ENCODE measurements around the gene CTNNA2. TPM values are rescaled to one million over a fixed set of nuclear protein-coding genes. Genes with fewer than 3 reads are reported as not detected.
A peak's percentile ranks its signal among the peaks of the same experiment; 100 is the strongest.

Gene CTNNA2
- total RNA-seq, 1 donor from 2014 or later: not detected

DNA sequence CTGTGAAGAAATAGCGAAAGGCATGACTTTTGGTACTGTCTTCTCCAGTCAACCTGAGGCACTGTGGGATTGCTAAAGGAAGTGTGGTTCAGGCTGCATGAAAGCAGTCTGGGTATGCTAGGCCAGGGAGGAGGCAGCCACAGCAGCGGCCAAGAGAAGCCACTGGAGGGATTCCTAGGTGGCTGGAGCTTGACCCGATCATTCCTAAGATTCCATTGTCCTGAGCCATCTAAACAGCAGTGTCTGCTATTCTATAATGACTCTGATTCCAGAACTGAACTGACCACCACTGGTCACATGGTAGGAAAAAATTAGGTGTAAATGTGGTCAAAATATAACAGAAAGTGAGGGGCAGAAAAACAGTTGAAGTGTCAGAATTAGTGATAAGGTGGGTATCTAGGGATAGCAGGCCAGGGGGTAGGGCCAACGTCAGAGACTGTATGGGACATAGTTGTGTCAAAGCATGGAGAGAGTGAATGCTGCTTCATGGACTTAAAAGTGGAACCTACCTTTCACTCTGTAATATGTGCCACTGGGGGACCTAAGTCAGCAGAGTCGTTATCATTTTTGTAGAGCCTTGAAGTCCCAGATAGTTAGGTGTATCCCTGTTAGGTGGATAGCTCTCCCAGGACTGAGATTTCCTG, 204.6 kb downstream of the CTNNA2 start:
- intact Hi-C loops (cut with DNase I): no loop called here
- H3K4me1 ChIP-seq: no peaks in the 10 kb centered on the region
- TF ChIP-seq CTCF (IDR thresholded peaks at IDR 0.05): no peak
- DNase-seq (no peak), ATAC-seq (peak; percentile 31)
- no peak overlapping the region for H3K27ac ChIP-seq
- no peak overlapping the region for H3K4me3 ChIP-seq
- H3K9me3 ChIP-seq: no peaks in the 10 kb centered on the region
- no peaks in the 10 kb centered on the region for H3K36me3 ChIP-seq
- no peaks in the 10 kb centered on the region for H3K27me3 ChIP-seq

DNA sequence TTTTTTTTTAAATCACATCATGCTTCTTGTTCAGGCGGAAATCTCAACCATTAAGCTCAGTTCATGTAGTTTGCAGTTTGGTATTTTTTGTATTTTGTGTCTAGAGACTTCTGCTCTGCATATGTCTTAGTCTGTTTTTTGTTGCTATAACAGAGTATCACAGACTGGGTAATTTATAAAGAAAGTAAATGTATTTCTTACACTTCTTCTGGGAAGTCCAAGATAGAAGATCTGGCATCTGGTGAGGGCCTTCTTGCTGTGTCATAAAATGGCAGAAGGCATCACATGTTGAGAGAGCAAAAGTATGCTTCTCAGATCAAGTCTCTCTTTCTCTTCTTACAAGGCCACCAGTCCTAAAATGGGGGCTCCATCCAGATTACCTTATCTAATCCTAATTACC, 208.2 kb downstream of the CTNNA2 start:
- H3K4me3 ChIP-seq: no peak overlapping the region
- intact Hi-C loops (cut with DNase I): no loop called here
- no peak for TF ChIP-seq CTCF (IDR thresholded peaks at IDR 0.05)
- H3K36me3 ChIP-seq: no peaks in the 10 kb centered on the region
- no peaks in the 10 kb centered on the region for H3K9me3 ChIP-seq
- no peak overlapping the region for H3K27ac ChIP-seq
- no peaks in the 10 kb centered on the region for H3K4me1 ChIP-seq
- ATAC-seq (no peak), DNase-seq (no peak)
- no peaks in the 10 kb centered on the region for H3K27me3 ChIP-seq

- H3K9me3 ChIP-seq: no peaks in the 10 kb centered on the region
- H3K4me1 ChIP-seq: no peaks in the 10 kb centered on the region
- H3K27me3 ChIP-seq: no peaks in the 10 kb centered on the region
- H3K36me3 ChIP-seq: no peaks in the 10 kb centered on the region
- no peak for TF ChIP-seq CTCF (IDR thresholded peaks at IDR 0.05)
- H3K27ac ChIP-seq: no peak overlapping the region
- ATAC-seq: no peak
- H3K4me3 ChIP-seq: no peak overlapping the region
- intact Hi-C loops (cut with DNase I): no loop called here
- DNase-seq: no peak
These were observed 209.1 kb downstream of the CTNNA2 start for GRCh38 chr2:79721966-79722365.

DNA sequence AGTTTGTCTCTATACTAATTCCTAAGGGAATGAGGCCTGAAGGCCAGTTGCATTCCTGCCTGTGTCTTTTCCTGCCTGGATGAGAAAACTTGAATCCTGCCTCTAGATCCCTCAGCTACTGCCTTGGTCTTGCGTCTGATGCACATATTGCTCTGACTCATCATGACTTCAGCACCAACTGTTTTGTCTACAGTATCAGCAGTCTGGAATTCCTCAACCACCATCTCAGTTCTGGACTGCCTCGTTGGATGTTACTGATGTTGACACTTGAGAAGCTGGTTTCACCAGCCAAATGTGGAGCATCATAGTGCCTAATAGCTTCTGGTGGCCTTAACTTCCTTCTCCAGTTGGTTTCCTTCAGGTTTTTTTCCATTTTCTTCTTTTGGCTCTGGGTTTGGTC, 211.0 kb downstream of the CTNNA2 start:
- intact Hi-C loops (cut with DNase I): no loop called here
- TF ChIP-seq CTCF (IDR thresholded peaks at IDR 0.05): no peak
- Histone ChIP-seq H3K36me3 (no peaks in the 10 kb centered on the region), H3K9me3 (no peaks in the 10 kb centered on the region), H3K4me1 (no peaks in the 10 kb centered on the region), H3K4me3 (no peak overlapping the region), H3K27me3 (no peaks in the 10 kb centered on the region), H3K27ac (no peak overlapping the region)
- ATAC-seq: no peak
- DNase-seq: no peak

DNA sequence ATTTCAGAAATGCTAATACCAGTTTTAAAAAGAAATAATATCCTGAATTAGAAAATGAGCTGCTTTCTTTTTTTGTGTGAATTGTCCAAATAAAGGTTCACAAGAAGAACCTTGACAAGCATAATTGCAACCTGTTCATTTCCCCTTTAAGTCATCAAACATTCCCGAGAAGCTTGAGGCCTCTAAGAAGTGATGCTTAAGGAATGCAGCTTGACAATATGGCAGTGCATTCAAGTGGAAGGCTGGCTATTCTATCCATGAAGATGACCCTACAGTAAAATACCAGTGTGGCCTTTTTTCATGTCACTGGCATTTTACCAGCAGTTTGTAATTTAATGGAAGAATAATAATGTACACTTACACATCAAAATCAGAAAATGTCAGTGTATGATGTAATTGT, 216.7 kb downstream of the CTNNA2 start:
- Histone ChIP-seq H3K4me1 (no peaks in the 10 kb centered on the region), H3K27ac (no peak overlapping the region), H3K9me3 (no peaks in the 10 kb centered on the region), H3K36me3 (no peaks in the 10 kb centered on the region), H3K4me3 (no peak overlapping the region), H3K27me3 (no peaks in the 10 kb centered on the region)
- TF ChIP-seq CTCF (IDR thresholded peaks at IDR 0.05): no peak
- intact Hi-C loops (cut with DNase I): no loop called here
- ATAC-seq (no peak), DNase-seq (no peak)

GRCh38 chr2:79734518-79734917, 221.7 kb downstream of the CTNNA2 start:
- H3K9me3 ChIP-seq: no peaks in the 10 kb centered on the region
- no peak for TF ChIP-seq CTCF (IDR thresholded peaks at IDR 0.05)
- H3K36me3 ChIP-seq: no peaks in the 10 kb centered on the region
- intact Hi-C loops (cut with DNase I): no loop called here
- DNase-seq (no peak), ATAC-seq (no peak)
- H3K4me3 ChIP-seq: no peak overlapping the region
- no peaks in the 10 kb centered on the region for H3K4me1 ChIP-seq
- H3K27me3 ChIP-seq: no peaks in the 10 kb centered on the region
- no peak overlapping the region for H3K27ac ChIP-seq

All from upper lobe of right lung (tissue), 1 donor.